Left hindlimb (tissue), 1 donor: ENCODE results near the gene CLDN22.

Source experiments
- DNase-seq: peaks from one replicate; pipeline ENCODE4 v3.0.0-alpha.2; 2018

The CLDN22 gene

GRCh38 chr4:183320211-183321059 is at the start of gene CLDN22:
CLDN22 (minus strand) TSS chr4:183320276; CDS start chr4:183320218, 58 bp downstream.
- no peak for DNase-seq

- no peak for DNase-seq
Measured at GRCh38 chr4:183369073-183369472, 49.0 kb upstream of the CLDN22 start.

- no peak for DNase-seq
Measured at GRCh38 chr4:183366206-183366835, 46.2 kb upstream of the CLDN22 start.

GRCh38 chr4:183364025-183364424 is 43.9 kb upstream of the CLDN22 start:
- no peak for DNase-seq

- no peak for DNase-seq
Measured at GRCh38 chr4:183362916-183363542, 43.0 kb upstream of the CLDN22 start.

GRCh38 chr4:183362036-183362435 is 42.0 kb upstream of the CLDN22 start:
- no peak for DNase-seq

GRCh38 chr4:183360161-183360919 is 40.3 kb upstream of the CLDN22 start:
- DNase-seq, result no peak

- DNase-seq, result no peak
Measured at GRCh38 chr4:183358215-183358755, 38.2 kb upstream of the CLDN22 start.

GRCh38 chr4:183356931-183357675 is 37.0 kb upstream of the CLDN22 start:
- DNase-seq, result no peak

GRCh38 chr4:183356173-183356830 is 36.2 kb upstream of the CLDN22 start:
- DNase-seq, result no peak

GRCh38 chr4:183355405-183355804 is 35.3 kb upstream of the CLDN22 start:
- DNase-seq, result no peak

GRCh38 chr4:183354219-183354618 is 34.1 kb upstream of the CLDN22 start:
- no peak for DNase-seq

GRCh38 chr4:183353557-183353956 is 33.5 kb upstream of the CLDN22 start:
- DNase-seq, result no peak

- DNase-seq, result no peak
Measured at GRCh38 chr4:183352546-183352945, 32.5 kb upstream of the CLDN22 start.

- DNase-seq, result no peak
Measured at GRCh38 chr4:183350317-183351071, 30.4 kb upstream of the CLDN22 start.

GRCh38 chr4:183349673-183350072 is 29.6 kb upstream of the CLDN22 start:
- no peak for DNase-seq

- no peak for DNase-seq
Measured at GRCh38 chr4:183348706-183349659, 28.9 kb upstream of the CLDN22 start.

GRCh38 chr4:183348136-183348535 is 28.1 kb upstream of the CLDN22 start:
- no peak for DNase-seq

- DNase-seq, result no peak
Measured at GRCh38 chr4:183347566-183347965, 27.5 kb upstream of the CLDN22 start.
